D721Med (cell line): Measurements from ENCODE around the gene DNAH1.

Source experiments
- DNase-seq: peaks from one replicate; pipeline ENCODE4 v3.0.0; 2011; ENCODE audit warnings: low spot score; ENCODE audit not compliant: insufficient read length
- FAIRE-seq: peaks from 2 replicates; lab custom pipeline; 2011; peaks lifted over from hg19 to GRCh38; lab: Jason Lieb, UNC
- CTCF ChIP-seq: IDR thresholded peaks from 2 replicates; pipeline ENCODE4 v1.5.1; 2012; ENCODE audit warnings: mild to moderate bottlenecking, control low read depth; ENCODE audit not compliant: insufficient read depth; ENCODE audit errors: missing control alignments

DNAH1 gene

GRCh38 chr3:52397676-52398399, 81.7 kb downstream of the DNAH1 start:
- DNase-seq: no peak
- no peak for FAIRE-seq
- TF ChIP-seq CTCF: no peak

GRCh38 chr3:52398670-52399081, 82.6 kb downstream of the DNAH1 start:
- no peak for FAIRE-seq
- TF ChIP-seq CTCF: no peak
- no peak for DNase-seq

GRCh38 chr3:52399131-52399530, 83.0 kb downstream of the DNAH1 start:
- no peak for FAIRE-seq
- no peak for TF ChIP-seq CTCF
- DNase-seq: no peak

- TF ChIP-seq CTCF: no peak
- DNase-seq (no peak), FAIRE-seq (no peak)
Measured at GRCh38 chr3:52399593-52399992, 83.5 kb downstream of the DNAH1 start.

- FAIRE-seq (no peak), DNase-seq (no peak)
- TF ChIP-seq CTCF: no peak
Measured at GRCh38 chr3:52400275-52400793, 84.2 kb downstream of the DNAH1 start.

- no peak for FAIRE-seq
- no peak for DNase-seq
- TF ChIP-seq CTCF: no peak
Measured at GRCh38 chr3:52401021-52401420, 84.9 kb downstream of the DNAH1 start.

- no peak for FAIRE-seq
- no peak for TF ChIP-seq CTCF
- no peak for DNase-seq
Measured at GRCh38 chr3:52401551-52401950, 85.4 kb downstream of the DNAH1 start.
